Transverse colon (tissue), 4 donors: Measurements from ENCODE around the gene CBX8. TPM values are rescaled to one million over a fixed set of nuclear protein-coding genes. Genes with fewer than 3 reads are reported as not detected.

ENCODE experiments used
- DNase-seq: peaks from one replicate; pipeline ENCODE4 v3.0.0-alpha.2; 2019
- H3K27ac ChIP-seq, 4 donors: fragments of 200-600 bp; sonication (generic); 2 replicates each; pipeline ENCODE4 v1.5.1; 2016 to 2018; ENCODE audit warnings: inconsistent platforms in 4 of 4
- H3K27me3 ChIP-seq: fragments of 200-600 bp; sonication (generic); 2 replicates; pipeline ENCODE4 v1.5.1; 2017; ENCODE audit warnings: inconsistent platforms
- H3K36me3 ChIP-seq, 4 donors: fragments of 200-600 bp; sonication (generic); 2 replicates each; pipeline ENCODE4 v1.5.1; 2017 to 2019; ENCODE audit warnings: inconsistent platforms in 4 of 4
- H3K4me1 ChIP-seq, 4 donors: fragments of 200-600 bp; sonication (generic); 2 replicates each; pipeline ENCODE4 v1.5.1; 2017 to 2020; ENCODE audit warnings: inconsistent platforms in 4 of 4
- H3K4me3 ChIP-seq, 4 donors: fragments of 200-600 bp; sonication (generic); 1 replicate in 1 of 4; 2 replicates in 3 of 4; pipeline versions ENCODE4 v1.5.1 to v1.6.1; 2017 to 2019; ENCODE audit warnings: inconsistent platforms in 4 of 4
- H3K9me3 ChIP-seq, 2 donors: fragments of 200-600 bp; sonication (generic); 2 replicates each; pipeline ENCODE4 v1.5.1; 2017 to 2019; ENCODE audit warnings: inconsistent platforms in 2 of 2
- CTCF ChIP-seq, 5 experiments: fragments of 200-600 bp in 3 of 5; fragments of 450-650 bp in 2 of 5; sonication (generic) in 3 of 5; IDR thresholded peaks; 1 replicate in 2 of 5; 2 replicates in 3 of 5; pipeline ENCODE4 v1.5.1; 2016 to 2017; ENCODE audit warnings: antibody characterized with exemption in 5 of 5, inconsistent platforms in 3 of 5, mild to moderate bottlenecking in 2 of 5, moderate library complexity in 1 of 5
- EP300 ChIP-seq: sonication (generic); formaldehyde crosslinking; IDR thresholded peaks from one replicate; pipeline ENCODE4 v1.6.1; 2017; ENCODE audit warnings: antibody characterized with exemption, low read depth
- POLR2A ChIP-seq: fragments of 450-650 bp; IDR thresholded peaks from one replicate; pipeline ENCODE4 v1.6.1; 2016; ENCODE audit warnings: antibody characterized with exemption, mild to moderate bottlenecking, moderate library complexity
- POLR2AphosphoS5 ChIP-seq, 3 donors: sonication (generic); formaldehyde crosslinking; IDR thresholded peaks; one replicate each; pipeline ENCODE4 v1.6.1; 2016; ENCODE audit warnings: antibody characterized with exemption in 3 of 3
- WGBS, 2 donors: methylation state at CpG; one replicate each; pipeline ENCODE4 v1.1.5; 2018; ENCODE audit warnings: low coverage in 1 of 2; 5-methylcytosine and 5-hydroxymethylcytosine counted together
- in situ Hi-C, 4 donors: fragments of 200-750 bp; cut with MboI; loops; one replicate each; pipeline versions ENCODE4 v1.15.0 to v1.15.1; 2017; ENCODE audit warnings: low sequenced_read_pairs in 3 of 4, low pct_ligation_motif_present in 1 of 4, low pct_unique_long_range_greater_than_20kb in 1 of 4
- intact Hi-C: fragments of 100-400 bp; cut with DNase I; formaldehyde crosslinking; loops from one replicate; pipeline ENCODE4 v1.15.1; 2023; ENCODE audit warnings: low total_unique reads
- total RNA-seq, 4 donors: library from RNA; depleted of rRNA; stranded (reverse); fragments of >200 nt; gene quantifications; one replicate each; pipeline ENCODE4 v1.1.0, GENCODE V29; 2016

CBX8 gene
- total RNA-seq, 4 donors from 2014 or later = 1.5 to 4.4 (median 3.1) TPM

DNA sequence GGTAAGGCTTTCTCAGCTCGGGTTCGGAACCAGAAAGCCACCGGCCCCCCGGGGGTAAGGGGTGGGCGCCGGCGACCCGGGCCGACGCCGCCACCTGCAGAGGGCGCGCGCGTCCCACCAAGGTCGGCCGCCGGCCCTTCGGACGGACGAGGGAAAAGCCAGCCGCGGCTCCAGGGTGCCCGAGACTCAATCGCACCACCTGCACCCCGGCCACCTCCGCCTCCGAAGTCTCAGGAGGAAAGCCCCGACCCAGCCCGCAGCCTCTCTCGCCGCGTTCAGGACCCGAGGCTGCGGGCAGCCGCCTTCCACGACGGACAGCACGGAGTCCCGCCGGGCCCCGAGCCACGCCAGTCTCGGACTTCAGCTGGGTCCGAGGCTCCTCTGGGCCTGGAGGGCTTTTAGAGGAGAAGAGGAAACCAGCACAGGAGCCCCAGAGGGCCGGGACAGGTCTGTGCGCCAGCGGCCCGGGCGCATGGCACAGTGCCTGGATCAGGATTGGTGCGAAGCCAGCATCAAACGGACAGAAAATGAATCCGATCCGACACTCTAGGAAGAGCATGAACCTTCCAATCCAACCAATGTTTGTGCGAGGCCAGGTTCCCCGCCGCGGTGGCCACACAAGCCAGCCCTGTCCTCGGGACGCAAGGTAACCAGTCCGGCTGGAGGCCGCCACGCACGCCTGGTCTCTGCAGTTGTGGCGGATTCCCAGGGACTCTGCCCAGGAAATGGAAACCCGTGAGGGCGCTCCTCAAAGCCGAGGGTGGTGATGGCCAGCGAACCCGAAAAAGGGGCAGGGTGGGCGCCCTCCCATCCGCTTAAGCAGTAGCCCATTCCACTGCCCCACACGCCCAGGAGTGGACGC is 6.7 kb downstream of the CBX8 start:
- peak; percentile 50 for DNase-seq
- Histone ChIP-seq H3K27me3 (peaks cover 89% of the 10 kb centered on the region), H3K9me3 (no peaks in the 10 kb centered on the region), H3K36me3 (no peaks in the 10 kb centered on the region), H3K27ac (no peak overlapping the region), H3K4me3 (peak overlapping the region in 1 of 4 donors; percentile 20), H3K4me1 (peaks cover 0 to 39% (median 27%) of the 10 kb centered on the region in 4 donors)
- intact Hi-C loops (loop anchor here (5.0 kb wide), 1 partner anchor 197 kb away; no protein-coding TSS in a partner anchor), in situ Hi-C loops (no loop called here)
- no peak for TF ChIP-seq EP300
- TF ChIP-seq CTCF (IDR thresholded peaks at IDR 0.05) = peak; percentile 56 to 83 (median 80)
- TF ChIP-seq POLR2AphosphoS5 (IDR thresholded peaks at IDR 0.05) = no peak
- no peak for TF ChIP-seq POLR2A
- 20% methylated on average over 29 of the region's 74 CpGs; no CpG with 5 or more reads in 1 of the 2 donors for WGBS, 2 donors

DNA sequence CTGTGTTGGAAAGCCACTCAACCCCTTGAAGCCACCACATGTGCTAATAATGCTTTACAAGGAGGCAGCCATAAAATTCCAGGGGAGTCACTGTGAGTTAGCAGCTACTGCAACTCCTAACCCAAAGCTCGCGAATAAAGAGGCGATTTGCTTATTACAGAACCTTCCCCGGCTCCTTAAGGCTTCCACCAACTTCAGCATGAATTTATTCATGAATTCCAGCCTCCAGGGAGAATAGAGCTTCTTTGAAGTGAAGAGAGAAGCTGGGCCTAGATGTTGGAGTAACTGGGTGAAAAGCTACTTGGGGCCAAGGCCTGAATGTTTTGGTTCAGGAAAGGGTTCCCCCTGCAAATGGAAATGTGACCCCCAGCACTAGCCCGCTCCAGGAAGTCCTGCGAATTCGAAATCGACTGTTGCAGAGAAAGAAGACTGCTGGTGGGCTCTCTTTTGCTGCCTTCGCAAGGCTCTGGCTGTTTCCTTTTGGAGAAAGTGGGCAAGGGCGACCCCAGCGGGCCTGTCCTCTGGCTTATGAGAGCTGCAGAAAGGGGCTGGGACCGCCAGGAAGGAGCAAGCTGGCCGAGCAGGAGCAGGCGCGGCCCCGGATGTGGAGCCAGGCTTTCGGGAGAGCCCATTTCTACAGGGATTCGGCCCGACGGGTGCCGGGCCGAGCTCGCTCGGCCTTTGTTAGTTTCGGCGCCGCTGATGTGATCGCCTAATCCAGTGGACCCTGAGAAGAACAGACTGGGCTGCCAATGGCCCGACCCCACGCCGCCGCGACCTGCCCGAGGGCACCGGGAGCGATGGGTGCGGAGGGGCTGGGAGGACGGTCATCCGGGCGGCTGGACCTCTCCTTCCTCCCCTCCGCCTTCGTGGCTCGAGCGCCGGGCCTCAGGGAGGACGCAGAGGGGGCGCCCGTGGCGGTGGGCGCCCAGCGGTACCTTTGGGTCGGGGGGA is 7.6 kb downstream of the CBX8 start:
- Histone ChIP-seq H3K4me1 (peaks cover 0 to 39% (median 27%) of the 10 kb centered on the region in 4 donors), H3K27me3 (peaks cover 98% of the 10 kb centered on the region), H3K4me3 (peak overlapping the region in 1 of 4 donors; percentile 20), H3K9me3 (no peaks in the 10 kb centered on the region), H3K36me3 (no peaks in the 10 kb centered on the region), H3K27ac (no peak overlapping the region)
- intact Hi-C loops = loop anchor here (5.0 kb wide), 1 partner anchor 198 kb away; no protein-coding TSS in a partner anchor
- no peak for TF ChIP-seq CTCF (IDR thresholded peaks at IDR 0.05)
- no peak for TF ChIP-seq EP300
- no peak for TF ChIP-seq POLR2AphosphoS5 (IDR thresholded peaks at IDR 0.05)
- TF ChIP-seq POLR2A = no peak
- DNase-seq = no peak
- WGBS, 2 donors = 41 to 100% methylated on average over 4 to 33 of the region's 52 CpGs
- in situ Hi-C loops = no loop called here

DNA sequence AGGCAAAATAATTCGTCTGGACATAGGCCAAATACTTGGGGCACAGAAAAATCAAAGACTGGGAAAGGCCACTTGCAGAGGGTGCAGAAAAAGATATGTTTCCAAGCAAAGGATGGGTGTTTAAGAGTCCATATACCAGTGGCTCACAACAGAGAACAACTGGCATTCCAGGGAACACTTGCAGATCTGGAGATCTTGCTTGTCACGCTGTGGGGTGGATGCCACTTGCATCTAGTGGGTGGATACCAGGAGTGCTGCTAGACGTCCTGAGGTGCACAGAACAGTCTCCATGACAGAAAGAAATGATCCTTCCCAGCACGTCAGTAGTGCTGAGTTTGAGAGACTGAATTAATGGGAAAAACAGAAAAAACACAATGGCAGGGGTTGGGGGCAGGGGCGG is 8.4 kb downstream of the CBX8 start:
- Histone ChIP-seq H3K4me1 (peaks cover 0 to 38% (median 24%) of the 10 kb centered on the region in 4 donors), H3K36me3 (no peaks in the 10 kb centered on the region), H3K27me3 (peaks cover 99% of the 10 kb centered on the region), H3K9me3 (no peaks in the 10 kb centered on the region), H3K27ac (no peak overlapping the region), H3K4me3 (no peak overlapping the region)
- in situ Hi-C loops (no loop called here), intact Hi-C loops (loop anchor here (5.0 kb wide), 1 partner anchor 199 kb away; no protein-coding TSS in a partner anchor)
- DNase-seq = no peak
- no peak for TF ChIP-seq POLR2AphosphoS5 (IDR thresholded peaks at IDR 0.05)
- no peak for TF ChIP-seq POLR2A
- no peak for TF ChIP-seq CTCF (IDR thresholded peaks at IDR 0.05)
- TF ChIP-seq EP300 = no peak
- 53 to 63% methylated on average over 3 to 5 of the region's 5 CpGs for WGBS, 2 donors
